ENCODE data around the gene EBNA1BP2.

DNA sequence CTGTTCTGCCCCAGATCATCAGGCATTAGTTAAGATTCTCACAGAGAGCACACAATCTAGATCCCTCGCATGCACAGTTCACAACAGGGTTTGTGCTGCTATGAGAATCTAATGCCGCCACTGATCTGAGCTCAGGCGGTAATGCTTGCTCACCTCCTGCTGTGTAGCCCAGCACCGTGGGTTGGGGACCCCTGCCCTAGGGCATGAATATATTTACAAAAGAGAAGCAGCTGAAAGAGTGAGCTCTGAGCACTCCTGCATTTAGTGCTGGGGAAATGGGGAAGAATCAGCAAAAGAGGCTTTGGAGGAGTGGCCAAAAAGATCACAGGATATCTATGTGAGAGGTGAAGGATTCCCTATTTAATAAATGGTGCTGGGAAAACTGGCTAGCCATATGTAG is 5.6 kb upstream of the EBNA1BP2 start:
- TF ChIP-seq, protein P1, sequence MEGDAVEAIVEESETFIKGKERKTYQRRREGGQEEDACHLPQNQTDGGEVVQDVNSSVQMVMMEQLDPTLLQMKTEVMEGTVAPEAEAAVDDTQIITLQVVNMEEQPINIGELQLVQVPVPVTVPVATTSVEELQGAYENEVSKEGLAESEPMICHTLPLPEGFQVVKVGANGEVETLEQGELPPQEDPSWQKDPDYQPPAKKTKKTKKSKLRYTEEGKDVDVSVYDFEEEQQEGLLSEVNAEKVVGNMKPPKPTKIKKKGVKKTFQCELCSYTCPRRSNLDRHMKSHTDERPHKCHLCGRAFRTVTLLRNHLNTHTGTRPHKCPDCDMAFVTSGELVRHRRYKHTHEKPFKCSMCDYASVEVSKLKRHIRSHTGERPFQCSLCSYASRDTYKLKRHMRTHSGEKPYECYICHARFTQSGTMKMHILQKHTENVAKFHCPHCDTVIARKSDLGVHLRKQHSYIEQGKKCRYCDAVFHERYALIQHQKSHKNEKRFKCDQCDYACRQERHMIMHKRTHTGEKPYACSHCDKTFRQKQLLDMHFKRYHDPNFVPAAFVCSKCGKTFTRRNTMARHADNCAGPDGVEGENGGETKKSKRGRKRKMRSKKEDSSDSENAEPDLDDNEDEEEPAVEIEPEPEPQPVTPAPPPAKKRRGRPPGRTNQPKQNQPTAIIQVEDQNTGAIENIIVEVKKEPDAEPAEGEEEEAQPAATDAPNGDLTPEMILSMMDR (conservative IDR thresholded peaks at IDR 0.05; ENCODE audit: low read length): no peak
- TF ChIP-seq EZH2phosphoT487 (IDR thresholded peaks at IDR 0.05; ENCODE audit: borderline replicate concordance): no peak

All from Loucy (cell line).